ENCODE results near the gene PI4K2B. TPM values are rescaled to one million over a fixed set of nuclear protein-coding genes. Genes with fewer than 3 reads are reported as not detected.

The PI4K2B gene
- total and polyA plus RNA-seq, 7 donors, result 1.5 to 2.9 (median 2.2) TPM

GRCh38 chr4:25297528-25298242 is 63.9 kb downstream of the PI4K2B start:
- H3K27ac ChIP-seq, result no peak overlapping the region
- 78 to 81% (median 81%) methylated on average over 5 of the region's 5 CpGs for WGBS, 3 donors
- H3K36me3 ChIP-seq (ENCODE audit: insufficient read depth in 1 of 2, low read depth in 1 of 2), result no peaks in the 10 kb centered on the region
- no peaks in the 10 kb centered on the region for H3K4me1 ChIP-seq
- no peak overlapping the region for H3K4me3 ChIP-seq
- DNase-seq (no peak), ATAC-seq (no peak)
- no peaks in the 10 kb centered on the region for H3K9me3 ChIP-seq
- intact Hi-C loops (cut with DNase I), result no loop called here
- no peak for TF ChIP-seq CTCF (IDR thresholded peaks at IDR 0.05)
- H3K27me3 ChIP-seq (ENCODE audit: insufficient read depth in 3 of 3, low read length in 2 of 3), result peaks cover 0 to 9% (median 0%) of the 10 kb centered on the region in 3 donors

- intact Hi-C loops (cut with DNase I), result no loop called here
- no peaks in the 10 kb centered on the region for H3K36me3 ChIP-seq (ENCODE audit: insufficient read depth in 1 of 2, low read depth in 1 of 2)
- 53 to 56% (median 54%) methylated on average over 10 of the region's 10 CpGs for WGBS, 3 donors
- H3K27me3 ChIP-seq (ENCODE audit: insufficient read depth in 3 of 3, low read length in 2 of 3), result peaks cover 0 to 9% (median 0%) of the 10 kb centered on the region in 3 donors
- TF ChIP-seq CTCF (IDR thresholded peaks at IDR 0.05), result no peak
- H3K9me3 ChIP-seq, result no peaks in the 10 kb centered on the region
- H3K4me1 ChIP-seq, result no peaks in the 10 kb centered on the region
- no peak overlapping the region for H3K27ac ChIP-seq
- ATAC-seq (no peak), DNase-seq (no peak)
- H3K4me3 ChIP-seq, result no peak overlapping the region
Observed at GRCh38 chr4:25299476-25300203, 65.8 kb downstream of the PI4K2B start.

GRCh38 chr4:25301471-25301870 is 67.6 kb downstream of the PI4K2B start:
- WGBS, 3 donors, result 69 to 78% (median 73%) methylated on average over 4 of the region's 4 CpGs

GRCh38 chr4:25302626-25303025 is 68.8 kb downstream of the PI4K2B start:
- 87 to 93% (median 90%) methylated on average over 7 to 9 of the region's 9 CpGs for WGBS, 3 donors
- Histone ChIP-seq H3K27ac (no peak overlapping the region), H3K27me3 (ENCODE audit: insufficient read depth in 3 of 3, low read length in 2 of 3) (peaks cover 0 to 9% (median 0%) of the 10 kb centered on the region in 3 donors), H3K4me3 (no peak overlapping the region), H3K9me3 (no peaks in the 10 kb centered on the region), H3K36me3 (ENCODE audit: insufficient read depth in 1 of 2, low read depth in 1 of 2) (no peaks in the 10 kb centered on the region), H3K4me1 (no peaks in the 10 kb centered on the region)
- no peak for DNase-seq
- intact Hi-C loops (cut with DNase I), result no loop called here
- ATAC-seq, result no peak
- no peak for TF ChIP-seq CTCF (IDR thresholded peaks at IDR 0.05)

More at GRCh38 chr4:25301471-25301870, 67.6 kb downstream of the PI4K2B start:
- Histone ChIP-seq H3K4me1 (no peaks in the 10 kb centered on the region), H3K36me3 (ENCODE audit: insufficient read depth in 1 of 2, low read depth in 1 of 2) (no peaks in the 10 kb centered on the region), H3K9me3 (no peaks in the 10 kb centered on the region), H3K27me3 (ENCODE audit: insufficient read depth in 3 of 3, low read length in 2 of 3) (peaks cover 0 to 9% (median 0%) of the 10 kb centered on the region in 3 donors), H3K27ac (no peak overlapping the region), H3K4me3 (no peak overlapping the region)
- TF ChIP-seq CTCF (IDR thresholded peaks at IDR 0.05), result no peak
- ATAC-seq (no peak), DNase-seq (no peak)
- intact Hi-C loops (cut with DNase I), result no loop called here

All from psoas muscle (tissue), 8 donors.